ENCODE measurements around the gene C5. TPM values are rescaled to one million over a fixed set of nuclear protein-coding genes. Genes with fewer than 3 reads are reported as not detected.

Gene C5
- total and polyA plus RNA-seq, 9 of the 15 experiments (the other 6 are each of a cell fraction or from before 2014, with no cell fraction given): 0.08 to 0.91 (median 0.42) TPM

- TF ChIP-seq ELK3 (CRISPR knock-in tag; IDR thresholded peaks at IDR 0.05) (no peak), DPF2 (IDR thresholded peaks at IDR 0.05) (no peak), CBFA2T3 (IDR thresholded peaks at IDR 0.05) (no peak), ZNF445 (CRISPR knock-in tag; IDR thresholded peaks at IDR 0.05; ENCODE audit: low read depth) (no peak), ZNF24 (IDR thresholded peaks at IDR 0.05) (no peak), ZFX (CRISPR knock-in tag; IDR thresholded peaks at IDR 0.05) (no peak), KHSRP (IDR thresholded peaks at IDR 0.05) (no peak), ZNF699 (CRISPR knock-in tag; IDR thresholded peaks at IDR 0.05; ENCODE audit: insufficient replicate concordance) (no peak), ESRRB (CRISPR knock-in tag; IDR thresholded peaks at IDR 0.05; ENCODE audit: borderline replicate concordance) (no peak), HNRNPUL1 (IDR thresholded peaks at IDR 0.05; ENCODE audit: low read length) (no peak), ZNF589 (CRISPR knock-in tag; IDR thresholded peaks at IDR 0.05; ENCODE audit: low read depth) (no peak)
- TF ChIP-seq, protein P1, sequence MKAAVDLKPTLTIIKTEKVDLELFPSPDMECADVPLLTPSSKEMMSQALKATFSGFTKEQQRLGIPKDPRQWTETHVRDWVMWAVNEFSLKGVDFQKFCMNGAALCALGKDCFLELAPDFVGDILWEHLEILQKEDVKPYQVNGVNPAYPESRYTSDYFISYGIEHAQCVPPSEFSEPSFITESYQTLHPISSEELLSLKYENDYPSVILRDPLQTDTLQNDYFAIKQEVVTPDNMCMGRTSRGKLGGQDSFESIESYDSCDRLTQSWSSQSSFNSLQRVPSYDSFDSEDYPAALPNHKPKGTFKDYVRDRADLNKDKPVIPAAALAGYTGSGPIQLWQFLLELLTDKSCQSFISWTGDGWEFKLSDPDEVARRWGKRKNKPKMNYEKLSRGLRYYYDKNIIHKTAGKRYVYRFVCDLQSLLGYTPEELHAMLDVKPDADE (conservative IDR thresholded peaks at IDR 0.05; ENCODE audit: control insufficient read depth, low read depth, low read length): no peak
- TF ChIP-seq, protein P2, sequence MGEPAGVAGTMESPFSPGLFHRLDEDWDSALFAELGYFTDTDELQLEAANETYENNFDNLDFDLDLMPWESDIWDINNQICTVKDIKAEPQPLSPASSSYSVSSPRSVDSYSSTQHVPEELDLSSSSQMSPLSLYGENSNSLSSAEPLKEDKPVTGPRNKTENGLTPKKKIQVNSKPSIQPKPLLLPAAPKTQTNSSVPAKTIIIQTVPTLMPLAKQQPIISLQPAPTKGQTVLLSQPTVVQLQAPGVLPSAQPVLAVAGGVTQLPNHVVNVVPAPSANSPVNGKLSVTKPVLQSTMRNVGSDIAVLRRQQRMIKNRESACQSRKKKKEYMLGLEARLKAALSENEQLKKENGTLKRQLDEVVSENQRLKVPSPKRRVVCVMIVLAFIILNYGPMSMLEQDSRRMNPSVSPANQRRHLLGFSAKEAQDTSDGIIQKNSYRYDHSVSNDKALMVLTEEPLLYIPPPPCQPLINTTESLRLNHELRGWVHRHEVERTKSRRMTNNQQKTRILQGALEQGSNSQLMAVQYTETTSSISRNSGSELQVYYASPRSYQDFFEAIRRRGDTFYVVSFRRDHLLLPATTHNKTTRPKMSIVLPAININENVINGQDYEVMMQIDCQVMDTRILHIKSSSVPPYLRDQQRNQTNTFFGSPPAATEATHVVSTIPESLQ (CRISPR knock-in tag; IDR thresholded peaks at IDR 0.05): no peak
These were observed 38.5 kb upstream of the C5 start (continued) for GRCh38 chr9:121088576-121088975.
